Caco-2 (cell line): ENCODE data around the gene ZNF335. TPM values are rescaled to one million over a fixed set of nuclear protein-coding genes. Genes with fewer than 3 reads are reported as not detected.

Experiments
- BruUV-seq: library from RNA; stranded (reverse); fragments of 400-500 nt; replicated peaks from 2 replicates; lab custom pipeline; 2021; lab: Mats Ljungman, UMichigan
- CTCF ChIA-PET: fragments of 300-600 bp; sonication (Branson Sonifier 250); formaldehyde crosslinking; loops from one replicate; lab custom pipeline; 2022; ENCODE audit warnings: antibody characterized with exemption; lab: Charles Lee
- POLR2A ChIA-PET: fragments of 300-600 bp; sonication (Branson Sonifier 250); formaldehyde crosslinking; loops from one replicate; lab custom pipeline; 2022; ENCODE audit warnings: antibody characterized with exemption; lab: Charles Lee
- DNase-seq, 2 experiments: peaks; one replicate each; pipeline versions ENCODE4 v3.0.0 to v3.0.0-alpha.2; 2020 to 2022
- H3K27me3 ChIP-seq: replicated peaks from 2 replicates; pipeline ENCODE4 v1.6.0; 2011; ENCODE audit warnings: low read length; ENCODE audit not compliant: control insufficient read depth, insufficient read depth
- H3K36me3 ChIP-seq: 2 replicates; pipeline ENCODE4 v1.5.1; 2011; ENCODE audit warnings: low read length; ENCODE audit not compliant: control insufficient read depth, insufficient read depth
- H3K4me1 ChIP-seq: fragments of 250-450 bp; sonication (Bioruptor Pico); 2 replicates; pipeline ENCODE4 v1.5.1; 2020; ENCODE audit warnings: mild to moderate bottlenecking
- H3K4me3 ChIP-seq: 2 replicates; pipeline ENCODE4 v1.5.1; 2011; ENCODE audit warnings: low read depth, mild to moderate bottlenecking, control low read depth, low read length
- H3K9me3 ChIP-seq: fragments of 250-450 bp; sonication (Bioruptor Pico); 2 replicates; pipeline ENCODE4 v1.5.1; 2020; ENCODE audit warnings: mild to moderate bottlenecking, moderate library complexity
- H3K27ac Mint-ChIP-seq: one replicate; pipeline ENCODE4 v1.8.0; 2022; ENCODE audit warnings: mixed read lengths; ENCODE audit not compliant: unreplicated experiment
- H3K27me3 Mint-ChIP-seq: one replicate; pipeline ENCODE4 v1.8.0; 2022; ENCODE audit warnings: mixed read lengths; ENCODE audit not compliant: insufficient read depth, unreplicated experiment
- H3K36me3 Mint-ChIP-seq: one replicate; pipeline ENCODE4 v1.8.0; 2022; ENCODE audit warnings: mild to moderate bottlenecking, mixed read lengths; ENCODE audit not compliant: insufficient read depth, unreplicated experiment
- H3K4me1 Mint-ChIP-seq: one replicate; pipeline ENCODE4 v1.8.0; 2022; ENCODE audit warnings: low read depth, mixed read lengths; ENCODE audit not compliant: unreplicated experiment
- H3K4me3 Mint-ChIP-seq: one replicate; pipeline ENCODE4 v1.8.0; 2022; ENCODE audit warnings: mild to moderate bottlenecking, moderate library complexity, mixed read lengths; ENCODE audit not compliant: unreplicated experiment
- H3K9me3 Mint-ChIP-seq: one replicate; pipeline ENCODE4 v1.8.0; 2022; ENCODE audit warnings: mixed read lengths; ENCODE audit not compliant: unreplicated experiment
- intact Hi-C: fragments of 100-400 bp; cut with micrococcal nuclease; formaldehyde crosslinking; loops from one replicate; pipeline ENCODE4 v1.10.0; 2022; ENCODE audit not compliant: unreplicated experiment
- total RNA-seq: library from RNA; stranded (reverse); gene quantifications from 2 replicates; pipeline ENCODE4 v1.2.3, GENCODE V29; 2022
- TF ChIP-seq, protein P1 (sequence below), 2 experiments: fragments of 200-600 bp in 1 of 2; IDR thresholded peaks; 1 replicate in 1 of 2; 2 replicates in 1 of 2; pipeline versions ENCODE4 v1.5.1 to v1.8.0; 2011 to 2022; ENCODE audit warnings: antibody characterized with exemption in 1 of 2, control low read depth in 1 of 2, inconsistent platforms in 1 of 2, low read depth in 1 of 2, low read length in 1 of 2, mild to moderate bottlenecking in 1 of 2, moderate library complexity in 1 of 2; ENCODE audit not compliant: insufficient read depth in 1 of 2, severe bottlenecking in 1 of 2, unreplicated experiment in 1 of 2

The ZNF335 gene
- total RNA-seq, 1 experiment from 2014 or later, result 35.1 TPM

DNA sequence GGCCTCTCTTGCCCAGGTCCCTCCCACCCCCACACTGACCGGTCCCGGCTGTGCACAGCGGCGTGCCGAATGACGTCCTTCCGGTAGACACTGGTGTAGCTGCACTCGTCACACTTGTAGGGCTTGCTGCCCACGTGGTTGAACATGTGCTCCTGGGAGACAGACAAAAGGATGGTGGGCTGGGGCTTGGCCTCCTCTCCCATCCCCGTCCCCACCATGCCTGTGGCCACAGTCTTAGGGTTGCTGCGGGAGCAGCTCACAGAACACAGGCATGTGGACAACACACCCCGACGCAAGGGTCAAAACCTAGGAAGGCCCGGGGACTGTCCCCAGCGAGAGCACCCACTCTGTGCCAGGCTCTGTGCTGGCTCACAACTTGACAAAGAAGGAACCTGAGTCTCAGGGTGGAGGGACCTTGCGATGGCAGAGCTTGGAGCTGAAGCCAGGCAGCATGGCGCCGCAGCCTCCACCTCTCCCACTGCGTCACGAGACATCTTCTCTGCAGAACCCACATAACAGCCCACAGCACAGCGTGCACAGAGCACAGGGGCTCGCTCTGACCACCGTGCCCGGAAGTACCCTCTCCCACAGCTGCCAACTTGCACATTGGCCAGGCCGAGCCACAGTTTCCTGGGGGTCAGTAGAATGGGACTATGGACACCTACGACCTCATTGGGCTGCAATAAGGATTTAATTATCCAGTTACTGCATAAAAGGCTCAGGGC lies 9.8 kb downstream of the ZNF335 start:
- peaks cover 92% of the 10 kb centered on the region for H3K36me3 Mint-ChIP-seq
- H3K9me3 Mint-ChIP-seq, result no peaks in the 10 kb centered on the region
- H3K4me1 Mint-ChIP-seq, result no peaks in the 10 kb centered on the region
- TF ChIP-seq, protein P1, sequence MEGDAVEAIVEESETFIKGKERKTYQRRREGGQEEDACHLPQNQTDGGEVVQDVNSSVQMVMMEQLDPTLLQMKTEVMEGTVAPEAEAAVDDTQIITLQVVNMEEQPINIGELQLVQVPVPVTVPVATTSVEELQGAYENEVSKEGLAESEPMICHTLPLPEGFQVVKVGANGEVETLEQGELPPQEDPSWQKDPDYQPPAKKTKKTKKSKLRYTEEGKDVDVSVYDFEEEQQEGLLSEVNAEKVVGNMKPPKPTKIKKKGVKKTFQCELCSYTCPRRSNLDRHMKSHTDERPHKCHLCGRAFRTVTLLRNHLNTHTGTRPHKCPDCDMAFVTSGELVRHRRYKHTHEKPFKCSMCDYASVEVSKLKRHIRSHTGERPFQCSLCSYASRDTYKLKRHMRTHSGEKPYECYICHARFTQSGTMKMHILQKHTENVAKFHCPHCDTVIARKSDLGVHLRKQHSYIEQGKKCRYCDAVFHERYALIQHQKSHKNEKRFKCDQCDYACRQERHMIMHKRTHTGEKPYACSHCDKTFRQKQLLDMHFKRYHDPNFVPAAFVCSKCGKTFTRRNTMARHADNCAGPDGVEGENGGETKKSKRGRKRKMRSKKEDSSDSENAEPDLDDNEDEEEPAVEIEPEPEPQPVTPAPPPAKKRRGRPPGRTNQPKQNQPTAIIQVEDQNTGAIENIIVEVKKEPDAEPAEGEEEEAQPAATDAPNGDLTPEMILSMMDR (IDR thresholded peaks at IDR 0.05; ENCODE audit: insufficient read depth in 1 of 2, low read depth in 1 of 2, low read length in 1 of 2, severe bottlenecking in 1 of 2, unreplicated experiment in 1 of 2), result no peak
- peak in 1 of 2 experiments; percentile 41 for DNase-seq
- intact Hi-C loops, result no loop called here
- POLR2A ChIA-PET, result interaction anchor here (1.5 kb wide), 1 partner anchor 12 kb away, joined by 17 read pairs; no protein-coding TSS in a partner anchor
- Histone ChIP-seq H3K36me3 (peaks cover 38% of the 10 kb centered on the region), H3K4me3 (no peak overlapping the region), H3K27me3 (no peaks in the 10 kb centered on the region), H3K4me1 (no peaks in the 10 kb centered on the region), H3K9me3 (no peaks in the 10 kb centered on the region)
- no peak overlapping the region for H3K27ac Mint-ChIP-seq
- H3K27me3 Mint-ChIP-seq, result no peaks in the 10 kb centered on the region
- H3K4me3 Mint-ChIP-seq, result no peak overlapping the region
- no TSS peak for BruUV-seq
- CTCF ChIA-PET, result interaction anchor here (0.6 to 2.2 kb wide), 6 partner anchors 8 to 1394 kb away, joined by 3 to 13 read pairs (median 4); partner anchors contain the start of genes WFDC10A and ZMYND8

DNA sequence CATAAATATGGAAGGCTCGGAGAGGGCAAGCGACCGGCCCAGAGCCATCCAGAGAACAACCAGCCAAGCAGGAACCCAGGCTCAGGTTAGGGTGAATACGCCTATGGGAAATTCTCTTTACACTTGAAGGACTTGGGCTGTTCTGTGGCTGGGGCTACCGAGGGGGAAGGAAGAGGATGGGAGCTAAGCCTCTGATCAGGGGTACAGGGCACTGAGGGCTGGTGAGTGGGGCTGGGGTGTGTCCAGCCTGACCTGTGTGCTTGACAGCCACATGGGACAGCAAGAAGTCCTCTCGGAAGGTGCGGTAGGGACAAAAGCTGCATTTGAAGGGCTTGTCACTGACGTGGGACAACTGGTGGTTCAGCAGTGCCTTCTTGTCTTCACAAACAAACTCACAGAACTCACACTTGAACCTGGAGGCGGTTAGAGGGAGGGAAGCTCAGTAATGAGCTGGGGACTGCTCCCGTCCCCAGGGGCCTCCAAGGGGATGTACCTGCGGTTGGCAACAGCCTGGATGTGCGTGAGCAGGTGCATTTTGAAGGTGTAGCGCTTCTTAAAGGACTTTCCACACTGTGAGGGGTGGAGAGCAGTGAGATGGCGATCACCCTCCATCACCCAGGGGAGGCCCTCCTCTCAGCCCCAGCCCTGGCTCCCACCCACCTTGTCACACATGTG lies 11.9 kb downstream of the ZNF335 start:
- CTCF ChIA-PET, result interaction anchor here (1.4 to 2.7 kb wide), 4 partner anchors 10 to 70 kb away, joined by 4 to 24 read pairs (median 10); partner anchors contain the start of gene PCIF1
- H3K4me1 Mint-ChIP-seq, result no peaks in the 10 kb centered on the region
- Histone ChIP-seq H3K4me3 (no peak overlapping the region), H3K36me3 (peaks cover 36% of the 10 kb centered on the region), H3K4me1 (no peaks in the 10 kb centered on the region), H3K9me3 (no peaks in the 10 kb centered on the region), H3K27me3 (no peaks in the 10 kb centered on the region)
- POLR2A ChIA-PET, result interaction anchor here (0.8 to 1.5 kb wide), 2 partner anchors 10 to 25 kb away, joined by 4 to 17 read pairs; no protein-coding TSS in a partner anchor
- TF ChIP-seq, protein P1 (IDR thresholded peaks at IDR 0.05; ENCODE audit: insufficient read depth in 1 of 2, low read depth in 1 of 2, low read length in 1 of 2, severe bottlenecking in 1 of 2, unreplicated experiment in 1 of 2), result no peak
- H3K9me3 Mint-ChIP-seq, result no peaks in the 10 kb centered on the region
- no peaks in the 10 kb centered on the region for H3K27me3 Mint-ChIP-seq
- no peak overlapping the region for H3K4me3 Mint-ChIP-seq
- H3K27ac Mint-ChIP-seq, result no peak overlapping the region
- intact Hi-C loops, result no loop called here
- no TSS peak for BruUV-seq
- H3K36me3 Mint-ChIP-seq, result peaks cover 90% of the 10 kb centered on the region
- DNase-seq, result peak in 1 of 2 experiments; percentile 40

DNA sequence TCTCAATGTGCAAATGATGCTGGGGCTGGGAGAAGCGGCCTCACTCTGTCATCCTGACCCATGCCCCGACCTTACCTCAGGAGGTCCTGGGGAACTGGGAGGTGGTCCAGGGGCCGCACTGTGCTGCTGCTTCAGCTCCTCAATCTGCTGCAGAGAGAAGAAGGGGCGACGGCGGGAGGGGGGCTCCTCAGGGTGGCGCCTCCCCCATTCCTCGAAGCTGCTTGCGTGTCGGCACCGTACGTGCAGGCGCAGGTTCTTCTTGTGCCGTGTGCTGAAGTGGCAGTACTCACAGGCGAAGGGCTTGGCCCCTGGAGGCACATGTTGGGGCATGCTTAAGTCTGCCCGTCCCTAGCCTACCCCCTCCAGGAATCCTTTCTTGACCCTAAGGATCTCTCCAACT lies 12.9 kb downstream of the ZNF335 start:
- Mint-ChIP-seq H3K4me3 (no peak overlapping the region), H3K4me1 (no peaks in the 10 kb centered on the region), H3K9me3 (no peaks in the 10 kb centered on the region), H3K27ac (no peak overlapping the region), H3K27me3 (no peaks in the 10 kb centered on the region), H3K36me3 (peaks cover 88% of the 10 kb centered on the region)
- Histone ChIP-seq H3K36me3 (peaks cover 36% of the 10 kb centered on the region), H3K9me3 (no peaks in the 10 kb centered on the region), H3K4me1 (no peaks in the 10 kb centered on the region), H3K4me3 (no peak overlapping the region), H3K27me3 (no peaks in the 10 kb centered on the region)
- intact Hi-C loops, result no loop called here
- BruUV-seq, result no TSS peak
- ChIA-PET POLR2A (no interaction called here), CTCF (interaction anchor here (1.0 to 2.7 kb wide), 3 partner anchors 11 to 134 kb away, joined by 3 to 24 read pairs (median 4); partner anchors contain the start of gene PCIF1)
- peak in 1 of 2 experiments; percentile 32 for DNase-seq
- TF ChIP-seq, protein P1 (IDR thresholded peaks at IDR 0.05; ENCODE audit: insufficient read depth in 1 of 2, low read depth in 1 of 2, low read length in 1 of 2, severe bottlenecking in 1 of 2, unreplicated experiment in 1 of 2), result no peak
